Sigmoid colon (tissue), 7 donors: ENCODE measurements around the gene ADAMTS2. TPM values are rescaled to one million over a fixed set of nuclear protein-coding genes. Genes with fewer than 3 reads are reported as not detected.

ENCODE experiments used
- DNase-seq: peaks from one replicate; pipeline ENCODE4 v3.0.0-alpha.2; 2019
- H3K27ac ChIP-seq, 4 donors: fragments of 200-600 bp; sonication (generic); one replicate each; pipeline ENCODE4 v1.5.1; 2016 to 2019; ENCODE audit warnings: mild to moderate bottlenecking in 1 of 4
- H3K27me3 ChIP-seq, 3 donors: fragments of 200-600 bp; sonication (generic); one replicate each; pipeline ENCODE4 v1.5.1; 2019; ENCODE audit warnings: mild to moderate bottlenecking in 1 of 3
- H3K36me3 ChIP-seq, 4 donors: fragments of 200-600 bp; sonication (generic); one replicate each; pipeline ENCODE4 v1.5.1; 2016 to 2019
- H3K4me1 ChIP-seq, 4 donors: fragments of 200-600 bp; sonication (generic); one replicate each; pipeline ENCODE4 v1.5.1; 2017 to 2019
- H3K4me3 ChIP-seq, 4 donors: fragments of 200-600 bp; sonication (generic); one replicate each; pipeline ENCODE4 v1.5.1; 2017 to 2019; ENCODE audit warnings: mild to moderate bottlenecking in 2 of 4, moderate library complexity in 1 of 4
- H3K9me3 ChIP-seq, 4 donors: fragments of 200-600 bp in 3 of 4; sonication (generic) in 3 of 4; one replicate each; pipeline versions ENCODE4 v1.5.1 to v1.6.1; 2013 to 2019
- EP300 ChIP-seq, 4 donors: sonication (generic); formaldehyde crosslinking; IDR thresholded peaks; one replicate each; pipeline ENCODE4 v1.6.1; 2017; ENCODE audit warnings: antibody characterized with exemption in 4 of 4
- POLR2A ChIP-seq, 2 donors: fragments of 450-650 bp; IDR thresholded peaks; one replicate each; pipeline ENCODE4 v1.6.1; 2016; ENCODE audit warnings: antibody characterized with exemption in 2 of 2, mild to moderate bottlenecking in 2 of 2, moderate library complexity in 2 of 2
- POLR2AphosphoS5 ChIP-seq, 4 donors: sonication (generic); formaldehyde crosslinking; IDR thresholded peaks; one replicate each; pipeline ENCODE4 v1.6.1; 2017; ENCODE audit warnings: antibody characterized with exemption in 4 of 4
- WGBS, 2 donors: extraction: QIAGEN DNeasy Blood & Tissue Kit; methylation state at CpG; one replicate each; pipeline ENCODE4 v1.1.7; 2013; 5-methylcytosine and 5-hydroxymethylcytosine counted together
- intact Hi-C: fragments of 100-400 bp; cut with DNase I; formaldehyde crosslinking; loops from one replicate; pipeline ENCODE4 v1.15.1; 2023
- polyA plus RNA-seq, 3 donors: library from polyadenylated mRNA; stranded (reverse); fragments of 200-250 nt; gene quantifications; one replicate each; pipeline ENCODE4 v1.2.3, GENCODE V29; 2013
- total RNA-seq, 4 donors: library from RNA; depleted of rRNA; stranded (reverse); fragments of >200 nt; gene quantifications; one replicate each; pipeline ENCODE4 v1.1.0, GENCODE V29; 2016
- TF ChIP-seq, protein P1 (sequence below), 4 experiments: fragments of 450-650 bp in 3 of 4; fragments of 200-600 bp in 1 of 4; IDR thresholded peaks; one replicate each; pipeline ENCODE4 v1.5.1; 2016 to 2019; ENCODE audit warnings: antibody characterized with exemption in 4 of 4, mild to moderate bottlenecking in 3 of 4, moderate library complexity in 2 of 4
- donor health status: healthy with polysubstance abuse.
- donor health status: Bipolar disorder and iron deficiency.
- donor health status: healthy.

ADAMTS2 gene
- total and polyA plus RNA-seq, 7 donors: 0.69 to 33.2 (median 9.2) TPM

- H3K27ac ChIP-seq: no peak overlapping the region
- WGBS, 2 donors: 93 to 95% methylated on average over 10 of the region's 10 CpGs
- no peaks in the 10 kb centered on the region for H3K36me3 ChIP-seq
- no peak for TF ChIP-seq POLR2AphosphoS5 (IDR thresholded peaks at IDR 0.05)
- no peak for TF ChIP-seq POLR2A (IDR thresholded peaks at IDR 0.05)
- TF ChIP-seq, protein P1, sequence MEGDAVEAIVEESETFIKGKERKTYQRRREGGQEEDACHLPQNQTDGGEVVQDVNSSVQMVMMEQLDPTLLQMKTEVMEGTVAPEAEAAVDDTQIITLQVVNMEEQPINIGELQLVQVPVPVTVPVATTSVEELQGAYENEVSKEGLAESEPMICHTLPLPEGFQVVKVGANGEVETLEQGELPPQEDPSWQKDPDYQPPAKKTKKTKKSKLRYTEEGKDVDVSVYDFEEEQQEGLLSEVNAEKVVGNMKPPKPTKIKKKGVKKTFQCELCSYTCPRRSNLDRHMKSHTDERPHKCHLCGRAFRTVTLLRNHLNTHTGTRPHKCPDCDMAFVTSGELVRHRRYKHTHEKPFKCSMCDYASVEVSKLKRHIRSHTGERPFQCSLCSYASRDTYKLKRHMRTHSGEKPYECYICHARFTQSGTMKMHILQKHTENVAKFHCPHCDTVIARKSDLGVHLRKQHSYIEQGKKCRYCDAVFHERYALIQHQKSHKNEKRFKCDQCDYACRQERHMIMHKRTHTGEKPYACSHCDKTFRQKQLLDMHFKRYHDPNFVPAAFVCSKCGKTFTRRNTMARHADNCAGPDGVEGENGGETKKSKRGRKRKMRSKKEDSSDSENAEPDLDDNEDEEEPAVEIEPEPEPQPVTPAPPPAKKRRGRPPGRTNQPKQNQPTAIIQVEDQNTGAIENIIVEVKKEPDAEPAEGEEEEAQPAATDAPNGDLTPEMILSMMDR (IDR thresholded peaks at IDR 0.05): no peak
- TF ChIP-seq EP300 (IDR thresholded peaks at IDR 0.05): no peak
- H3K4me1 ChIP-seq: no peaks in the 10 kb centered on the region
- peak; percentile 25 for DNase-seq
- no peaks in the 10 kb centered on the region for H3K9me3 ChIP-seq
- H3K4me3 ChIP-seq: no peak overlapping the region
- intact Hi-C loops: no loop called here
- H3K27me3 ChIP-seq: no peaks in the 10 kb centered on the region
Measured at GRCh38 chr5:179224741-179225140, 120.5 kb downstream of the ADAMTS2 start.

DNA sequence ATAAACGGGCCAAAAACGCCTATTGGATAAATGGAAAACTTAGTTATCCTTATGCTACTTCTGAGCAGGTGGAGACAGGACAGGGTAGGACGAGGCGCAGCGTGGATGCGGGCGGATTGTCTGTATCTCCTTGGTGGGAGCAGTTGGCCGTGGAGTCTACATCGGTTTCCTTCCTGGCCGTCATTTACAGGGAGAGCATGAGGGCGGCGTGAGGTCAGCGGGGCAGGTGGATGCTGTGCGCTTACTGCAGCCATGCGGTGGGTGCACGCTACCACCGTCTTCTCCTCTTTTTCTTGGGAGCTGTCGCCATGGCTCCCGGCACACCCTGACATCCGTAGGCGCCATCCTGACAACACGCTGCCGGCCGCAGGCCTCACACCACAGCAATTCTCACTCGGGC, 121.3 kb downstream of the ADAMTS2 start:
- H3K36me3 ChIP-seq: no peaks in the 10 kb centered on the region
- no peak overlapping the region for H3K27ac ChIP-seq
- no peak overlapping the region for H3K4me3 ChIP-seq
- H3K9me3 ChIP-seq: no peaks in the 10 kb centered on the region
- no peaks in the 10 kb centered on the region for H3K4me1 ChIP-seq
- DNase-seq: peak; percentile 51
- TF ChIP-seq, protein P1 (IDR thresholded peaks at IDR 0.05): no peak
- TF ChIP-seq POLR2A (IDR thresholded peaks at IDR 0.05): no peak
- no peak for TF ChIP-seq POLR2AphosphoS5 (IDR thresholded peaks at IDR 0.05)
- TF ChIP-seq EP300 (IDR thresholded peaks at IDR 0.05): no peak
- intact Hi-C loops: no loop called here
- 96 to 98% methylated on average over 25 of the region's 25 CpGs for WGBS, 2 donors
- H3K27me3 ChIP-seq: no peaks in the 10 kb centered on the region

- no peaks in the 10 kb centered on the region for H3K9me3 ChIP-seq
- H3K27ac ChIP-seq: no peak overlapping the region
- H3K27me3 ChIP-seq: no peaks in the 10 kb centered on the region
- no peak for TF ChIP-seq POLR2AphosphoS5 (IDR thresholded peaks at IDR 0.05)
- no peak for TF ChIP-seq EP300 (IDR thresholded peaks at IDR 0.05)
- TF ChIP-seq, protein P1 (IDR thresholded peaks at IDR 0.05): no peak
- TF ChIP-seq POLR2A (IDR thresholded peaks at IDR 0.05): no peak
- no peaks in the 10 kb centered on the region for H3K36me3 ChIP-seq
- no peak for DNase-seq
- WGBS, 2 donors: 85 to 88% methylated on average over 14 of the region's 14 CpGs
- no peak overlapping the region for H3K4me3 ChIP-seq
- intact Hi-C loops: no loop called here
- H3K4me1 ChIP-seq: no peaks in the 10 kb centered on the region
Measured at GRCh38 chr5:179223528-179223927, 121.7 kb downstream of the ADAMTS2 start.

- intact Hi-C loops: no loop called here
- H3K27me3 ChIP-seq: no peaks in the 10 kb centered on the region
- no peak overlapping the region for H3K27ac ChIP-seq
- no peaks in the 10 kb centered on the region for H3K9me3 ChIP-seq
- no peak overlapping the region for H3K4me3 ChIP-seq
- H3K36me3 ChIP-seq: no peaks in the 10 kb centered on the region
- peaks cover 0 to 5% (median 0%) of the 10 kb centered on the region in 4 donors for H3K4me1 ChIP-seq
- peak; percentile 45 for DNase-seq
- 77 to 80% methylated on average over 9 of the region's 9 CpGs for WGBS, 2 donors
- TF ChIP-seq EP300 (IDR thresholded peaks at IDR 0.05): no peak
- TF ChIP-seq, protein P1 (IDR thresholded peaks at IDR 0.05): no peak
- no peak for TF ChIP-seq POLR2A (IDR thresholded peaks at IDR 0.05)
- no peak for TF ChIP-seq POLR2AphosphoS5 (IDR thresholded peaks at IDR 0.05)
Measured at GRCh38 chr5:179222246-179223017, 122.8 kb downstream of the ADAMTS2 start.

GRCh38 chr5:179221877-179222220, 123.4 kb downstream of the ADAMTS2 start:
- Histone ChIP-seq H3K36me3 (no peaks in the 10 kb centered on the region), H3K4me3 (no peak overlapping the region), H3K4me1 (peaks cover 0 to 5% (median 0%) of the 10 kb centered on the region in 4 donors), H3K27me3 (no peaks in the 10 kb centered on the region), H3K27ac (no peak overlapping the region), H3K9me3 (no peaks in the 10 kb centered on the region)
- intact Hi-C loops: no loop called here
- TF ChIP-seq POLR2AphosphoS5 (IDR thresholded peaks at IDR 0.05) (no peak), POLR2A (IDR thresholded peaks at IDR 0.05) (no peak), EP300 (IDR thresholded peaks at IDR 0.05) (no peak)
- TF ChIP-seq, protein P1 (IDR thresholded peaks at IDR 0.05): no peak
- DNase-seq: no peak
- 74 to 78% methylated on average over 6 of the region's 6 CpGs for WGBS, 2 donors
